GM19468 (cell line): ENCODE results near the gene MAPKAPK2.
"Not testable (repeated sequence)": the region's sequence is repeated elsewhere in the genome, so short reads cannot be mapped to it uniquely, and the experiment has no call there.

Source experiments
- ATAC-seq: cut with Tn5 transposase; IDR thresholded peaks from one replicate; pipeline ENCODE4 v1.9.1; 2021; ENCODE audit warnings: mild to moderate bottlenecking, moderate library complexity, moderate number of reproducible peaks; ENCODE audit not compliant: unreplicated experiment; ENCODE audit errors: extremely low read depth

Gene MAPKAPK2

DNA sequence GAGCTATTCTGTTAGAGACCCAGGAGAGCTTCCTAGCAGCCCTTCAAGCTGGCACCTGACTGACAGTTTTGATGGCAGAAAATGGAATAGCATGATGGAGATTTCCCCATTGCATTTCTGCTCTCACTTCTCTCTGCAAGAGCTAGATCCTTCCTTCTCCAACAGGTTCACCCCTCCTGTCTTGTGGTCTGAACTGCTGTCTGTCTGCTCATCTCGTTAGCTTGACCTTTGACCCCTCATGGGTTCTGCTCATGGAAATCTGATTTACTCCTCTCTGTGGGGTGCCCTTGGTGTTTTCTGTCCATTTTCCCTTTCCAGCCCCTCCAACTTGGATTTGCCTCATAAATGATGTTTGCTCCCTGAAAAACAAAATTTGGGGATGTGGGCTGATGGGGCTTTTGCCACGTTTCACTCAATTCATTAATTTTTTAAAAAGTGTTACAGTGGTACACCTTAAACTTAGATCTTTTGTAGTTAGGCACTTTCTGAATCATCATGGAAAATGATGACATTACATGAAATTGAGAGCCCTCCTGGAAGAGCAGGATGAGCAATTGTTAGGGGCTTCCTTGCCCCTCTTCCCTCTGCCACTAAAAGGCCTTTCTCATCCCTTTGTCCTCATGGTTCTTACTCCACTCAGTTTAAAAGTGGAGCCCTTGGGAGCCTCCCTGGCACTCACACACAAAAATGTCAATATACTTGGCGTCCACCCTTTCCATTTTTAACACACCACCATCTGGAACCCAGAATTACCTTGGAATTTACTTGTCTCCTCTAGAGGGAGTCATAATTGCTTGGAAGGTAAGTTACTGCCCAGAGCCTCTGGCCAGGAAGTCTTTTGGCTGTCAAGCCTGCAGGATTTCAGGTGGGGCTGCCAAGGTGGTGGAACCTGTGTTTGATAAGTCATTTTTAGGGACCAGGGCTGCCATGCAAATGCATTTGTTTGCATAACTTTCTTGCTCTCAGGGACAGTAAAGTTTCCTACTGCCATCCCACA lies 54.0 kb downstream of the MAPKAPK2 start:
- ATAC-seq, result no peak

DNA sequence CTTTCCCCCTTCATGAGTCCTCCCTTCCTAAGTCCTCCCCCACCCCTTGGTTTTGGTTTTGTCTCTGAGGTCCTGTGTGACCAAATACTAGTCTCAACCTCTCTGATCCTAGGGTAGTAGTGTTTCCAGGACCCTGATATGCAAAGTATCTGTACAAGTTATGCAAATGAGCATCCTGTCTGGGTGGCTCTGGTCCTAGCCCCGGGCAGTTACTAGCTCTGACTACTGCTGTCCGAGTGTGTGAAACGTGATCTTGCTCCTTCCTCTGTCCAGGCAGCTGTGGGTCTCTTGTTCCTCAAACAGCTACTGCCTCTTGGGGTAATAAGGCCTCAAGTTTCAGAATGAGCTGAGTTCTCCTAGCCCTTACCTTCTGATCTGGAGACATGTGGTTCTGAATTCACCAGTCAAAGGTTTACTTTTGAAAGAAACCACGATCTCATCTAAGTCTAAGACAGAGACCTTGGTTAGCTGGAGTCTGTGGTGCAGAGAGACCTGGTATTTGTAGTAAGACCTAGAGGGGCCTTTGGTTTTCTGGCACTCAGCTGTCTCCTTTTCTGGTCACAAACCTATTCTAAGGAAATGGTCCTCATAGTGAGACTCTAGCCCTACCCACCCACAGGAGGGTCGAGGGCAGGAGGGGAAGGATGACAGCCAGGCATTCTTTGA lies 54.8 kb downstream of the MAPKAPK2 start:
- peak; percentile 56 for ATAC-seq

- ATAC-seq, result no peak
Observed at GRCh38 chr1:206741142-206741701, 56.5 kb downstream of the MAPKAPK2 start.

- no peak for ATAC-seq
Observed at GRCh38 chr1:206742719-206743383, 58.1 kb downstream of the MAPKAPK2 start.

DNA sequence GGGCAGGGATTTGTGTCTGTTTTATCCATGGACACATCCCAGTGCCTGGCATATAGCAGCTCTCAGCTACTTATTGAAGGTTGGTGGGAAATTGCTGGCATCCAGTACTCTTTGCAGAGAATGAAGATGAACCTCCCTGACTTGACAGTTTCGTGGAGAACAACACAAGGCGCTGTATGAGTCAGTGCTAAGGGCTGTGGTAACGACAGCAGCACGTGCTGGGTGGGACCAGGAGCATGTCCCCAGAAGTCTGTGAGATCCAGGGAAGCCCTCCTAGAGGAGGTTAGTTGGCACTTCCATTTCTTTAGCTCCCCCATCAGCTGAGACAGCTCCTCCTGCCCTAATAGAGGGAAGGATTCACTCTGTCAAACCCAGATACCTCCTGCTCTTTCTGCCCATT lies 60.0 kb downstream of the MAPKAPK2 start:
- ATAC-seq, result no peak

DNA sequence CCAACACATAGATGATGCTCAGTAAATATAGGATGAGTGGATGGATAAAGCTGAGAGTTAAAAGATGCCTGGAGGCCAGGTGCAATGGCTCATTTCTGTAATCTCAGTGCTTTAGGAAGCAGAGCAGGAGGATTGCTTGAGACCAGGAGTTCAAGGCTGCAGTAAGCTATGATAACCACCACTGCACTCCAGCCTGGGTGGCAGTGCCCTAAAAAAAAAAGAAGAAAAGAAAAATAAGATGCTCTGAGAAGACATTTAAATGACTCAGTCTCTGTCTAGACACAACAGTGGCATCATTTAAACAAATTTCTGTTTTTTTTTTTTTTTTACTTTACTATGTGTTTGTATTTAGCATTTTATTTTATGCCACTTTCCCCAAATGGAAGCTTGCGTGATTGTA lies 60.6 kb downstream of the MAPKAPK2 start:
- no peak for ATAC-seq

DNA sequence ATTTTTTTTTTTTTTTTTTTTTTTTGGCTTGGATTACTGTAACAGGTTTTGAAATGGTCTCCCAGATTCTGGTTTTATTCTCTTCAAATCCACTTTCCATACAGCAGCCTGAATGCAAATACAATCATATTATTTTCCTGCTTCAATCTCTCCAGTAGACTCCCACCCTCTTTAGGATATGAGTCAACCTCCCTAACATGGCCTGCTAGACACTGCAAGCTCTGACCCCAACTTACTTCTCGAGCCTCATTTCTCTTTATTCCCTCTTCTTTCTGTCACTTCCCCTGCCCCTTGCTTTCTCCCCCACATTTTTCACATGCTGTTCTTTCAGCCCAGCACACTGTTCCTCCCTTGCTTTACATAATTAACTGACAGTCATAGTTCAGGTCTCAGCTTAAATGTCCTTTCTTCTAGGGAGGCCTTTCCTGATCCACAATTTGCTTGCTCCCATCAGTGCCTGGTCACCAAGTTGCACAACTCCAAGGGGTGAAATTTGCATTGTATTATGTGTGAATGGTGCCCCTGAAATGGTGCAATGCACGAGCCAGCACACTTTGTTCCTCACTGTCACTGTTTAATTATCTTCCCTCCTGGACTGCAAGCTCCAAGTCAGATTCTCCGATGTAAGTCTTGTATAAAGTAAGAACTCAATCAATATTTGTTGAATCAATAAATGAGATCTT lies 63.8 kb downstream of the MAPKAPK2 start:
- ATAC-seq, result no peak

GRCh38 chr1:206751891-206752290 lies 67.2 kb downstream of the MAPKAPK2 start:
- ATAC-seq, result no peak

GRCh38 chr1:206752481-206752880 lies 67.8 kb downstream of the MAPKAPK2 start:
- ATAC-seq, result no peak

GRCh38 chr1:206753141-206753540 lies 68.4 kb downstream of the MAPKAPK2 start:
- ATAC-seq, result no peak

DNA sequence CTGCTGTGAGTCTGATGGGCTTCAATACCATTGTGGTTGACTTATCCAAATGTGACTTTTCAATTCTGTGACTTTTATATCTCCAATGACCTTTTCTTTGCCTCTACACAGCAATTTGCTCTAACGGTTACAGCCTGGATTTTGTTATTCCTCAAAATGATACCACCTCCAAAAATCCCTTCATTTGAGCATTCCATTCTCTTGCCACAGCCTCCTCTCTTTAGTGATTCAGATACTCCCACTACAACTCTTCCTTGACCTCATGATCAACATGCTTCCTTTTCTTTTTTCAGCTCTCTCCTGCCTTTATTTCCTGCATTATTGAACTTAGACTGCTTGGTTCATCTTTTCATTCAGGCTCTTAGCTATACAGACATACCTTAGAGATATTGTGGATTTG lies 69.3 kb downstream of the MAPKAPK2 start:
- ATAC-seq, result no peak

GRCh38 chr1:206757524-206758266 lies 73.0 kb downstream of the MAPKAPK2 start:
- ATAC-seq, result no peak

DNA sequence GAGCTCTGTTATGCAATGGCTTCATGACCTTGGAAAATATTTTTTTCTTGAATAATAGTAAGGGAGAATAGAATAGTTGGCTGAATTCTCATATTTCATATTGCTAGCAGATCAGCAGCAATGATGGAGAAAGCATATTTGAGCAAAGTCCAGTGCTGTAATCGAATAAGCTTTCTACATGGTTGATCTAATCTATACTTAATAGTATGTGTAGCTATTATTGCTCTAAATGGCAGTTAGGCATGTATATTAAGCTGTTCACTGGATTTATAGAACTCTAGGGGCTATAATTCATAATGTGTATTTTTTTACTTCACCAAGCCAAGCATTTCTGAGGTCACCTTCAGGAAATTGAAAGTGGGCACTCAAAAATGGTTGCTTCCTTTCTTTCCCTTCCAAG lies 75.9 kb downstream of the MAPKAPK2 start:
- ATAC-seq, result no peak

DNA sequence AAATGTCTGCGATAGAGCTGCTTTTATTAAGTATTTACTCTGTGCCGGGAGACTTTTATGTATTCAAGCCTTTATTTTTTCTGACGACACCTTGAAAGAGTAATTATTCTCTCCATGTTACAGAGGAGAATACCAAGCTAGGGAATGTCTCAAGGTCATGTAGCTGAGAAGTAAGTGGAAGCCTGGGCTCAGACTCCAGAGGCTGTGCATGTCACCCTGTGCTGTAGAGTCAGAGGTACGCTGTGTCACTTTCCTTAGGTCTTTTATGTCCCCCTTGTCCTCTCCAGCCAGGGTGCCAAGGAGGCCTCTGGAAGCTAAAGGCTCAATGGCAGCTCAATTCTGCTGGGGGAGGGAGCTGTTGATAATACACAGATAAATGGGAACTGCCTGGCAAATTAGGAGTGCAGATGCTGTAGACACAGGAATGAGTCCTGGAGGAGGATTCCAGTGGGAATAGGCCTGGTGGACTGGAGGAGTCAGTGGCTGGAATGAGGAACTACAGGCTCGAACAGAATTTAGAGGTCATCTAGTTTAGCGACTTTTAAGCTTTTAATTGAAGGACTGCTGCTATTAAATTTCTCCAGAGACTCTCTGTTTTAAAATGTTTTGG lies 76.6 kb downstream of the MAPKAPK2 start:
- ATAC-seq, result no peak

- not testable (repeated sequence) for ATAC-seq
Observed at GRCh38 chr1:206762741-206763364, 78.1 kb downstream of the MAPKAPK2 start.

- ATAC-seq, result not testable (repeated sequence)
Observed at GRCh38 chr1:206765771-206766170, 81.1 kb downstream of the MAPKAPK2 start.

- ATAC-seq, result no peak
Observed at GRCh38 chr1:206766251-206766856, 81.6 kb downstream of the MAPKAPK2 start.
